Mammary epithelial cell (primary cell): ENCODE measurements around the gene SERPINB11.

Experiments
- CTCF ChIP-seq, 2 donors: IDR thresholded peaks in 1 of 2; conservative IDR thresholded peaks in 1 of 2; 2 replicates each; pipeline ENCODE4 v1.5.1; 2011 to 2012; ENCODE audit warnings: inconsistent platforms in 2 of 2, low read length in 2 of 2, mild to moderate bottlenecking in 2 of 2, control low read depth in 1 of 2, low read depth in 1 of 2; ENCODE audit not compliant: insufficient read depth in 1 of 2; ENCODE audit errors: extremely low read depth in 1 of 2
- EZH2 ChIP-seq: IDR thresholded peaks from 2 replicates; pipeline ENCODE4 v1.6.1; 2012; ENCODE audit warnings: low read length, inconsistent platforms, borderline replicate concordance

- TF ChIP-seq CTCF (conservative IDR thresholded peaks at IDR 0.05 in 1 of 2, IDR thresholded peaks at IDR 0.05 in 1 of 2; ENCODE audit: extremely low read depth in 1 of 2, insufficient read depth in 1 of 2, low read depth in 1 of 2, low read length in 2 of 2) (no peak), EZH2 (no peak)
Measured at GRCh38 chr18:63664571-63664970, 38.2 kb upstream of the SERPINB11 start.
